Colonic mucosa (tissue), 4 donors: ENCODE measurements around the gene SFMBT2. TPM values are rescaled to one million over a fixed set of nuclear protein-coding genes. Genes with fewer than 3 reads are reported as not detected.

Source experiments
- DNase-seq: peaks from one replicate; pipeline ENCODE4 v3.0.0-alpha.2; 2020
- H3K27ac ChIP-seq: fragments of 200-600 bp; one replicate; pipeline ENCODE4 v1.8.0; 2021
- H3K27me3 ChIP-seq: fragments of 200-600 bp; one replicate; pipeline ENCODE4 v1.8.0; 2021
- H3K36me3 ChIP-seq: fragments of 200-600 bp; one replicate; pipeline ENCODE4 v1.8.0; 2021
- H3K4me1 ChIP-seq: fragments of 200-600 bp; one replicate; pipeline ENCODE4 v1.8.0; 2021; ENCODE audit warnings: mild to moderate bottlenecking
- H3K4me3 ChIP-seq: fragments of 200-600 bp; one replicate; pipeline ENCODE4 v1.8.0; 2021
- H3K9ac ChIP-seq, 2 donors: one replicate each; pipeline ENCODE4 v1.7.0; 2013; ENCODE audit warnings: control low read depth in 2 of 2, low read depth in 2 of 2, low read length in 2 of 2
- H3K9me3 ChIP-seq: fragments of 200-600 bp; one replicate; pipeline ENCODE4 v1.8.0; 2021
- CTCF ChIP-seq: fragments of 200-600 bp; IDR thresholded peaks from one replicate; pipeline ENCODE4 v1.8.0; 2022; ENCODE audit warnings: antibody characterized with exemption, mild to moderate bottlenecking
- intact Hi-C: fragments of 100-400 bp; cut with DNase I; formaldehyde crosslinking; loops from one replicate; pipeline ENCODE4 v1.14.1; 2022
- total RNA-seq, 2 donors: library from RNA; stranded (reverse); fragmentation: NEBNext Ultra II Directional in 1 of 2; extraction: Animal tissue kit (Norgen Biotek cat#: 25700) in 1 of 2; gene quantifications; one replicate each; pipeline ENCODE4 v1.2.1, GENCODE V29; 2021
- donor health status: healthy.
- donor health status: DM: no; HTN: no; CAD: no.
- donor health status: DM: no; HTN: no; CAD: no.

SFMBT2 gene
- total RNA-seq, 2 donors from 2014 or later, result 2.3 to 3.5 TPM

- no peaks in the 10 kb centered on the region for H3K27me3 ChIP-seq
- no peaks in the 10 kb centered on the region for H3K9me3 ChIP-seq
- H3K4me3 ChIP-seq, result no peak overlapping the region
- no peak for DNase-seq
- TF ChIP-seq CTCF, result no peak
- no peak overlapping the region for H3K27ac ChIP-seq
- intact Hi-C loops, result no loop called here
- no peak overlapping the region for H3K9ac ChIP-seq
- no peaks in the 10 kb centered on the region for H3K36me3 ChIP-seq
- no peaks in the 10 kb centered on the region for H3K4me1 ChIP-seq
These were observed 47.1 kb downstream of the SFMBT2 start for GRCh38 chr10:7363700-7364099.

- Histone ChIP-seq H3K36me3 (no peaks in the 10 kb centered on the region), H3K9me3 (no peaks in the 10 kb centered on the region), H3K4me3 (no peak overlapping the region), H3K4me1 (no peaks in the 10 kb centered on the region), H3K27ac (no peak overlapping the region), H3K9ac (no peak overlapping the region), H3K27me3 (no peaks in the 10 kb centered on the region)
- intact Hi-C loops, result no loop called here
- no peak for TF ChIP-seq CTCF
- no peak for DNase-seq
These were observed 48.4 kb downstream of the SFMBT2 start for GRCh38 chr10:7362471-7362870.

GRCh38 chr10:7361316-7361715 lies 49.5 kb downstream of the SFMBT2 start:
- intact Hi-C loops, result no loop called here
- Histone ChIP-seq H3K9me3 (no peaks in the 10 kb centered on the region), H3K9ac (no peak overlapping the region), H3K36me3 (no peaks in the 10 kb centered on the region), H3K27me3 (no peaks in the 10 kb centered on the region), H3K4me3 (no peak overlapping the region), H3K27ac (no peak overlapping the region), H3K4me1 (no peaks in the 10 kb centered on the region)
- TF ChIP-seq CTCF, result no peak
- no peak for DNase-seq

- H3K27me3 ChIP-seq, result no peaks in the 10 kb centered on the region
- intact Hi-C loops, result no loop called here
- no peak overlapping the region for H3K4me3 ChIP-seq
- H3K9me3 ChIP-seq, result no peaks in the 10 kb centered on the region
- no peaks in the 10 kb centered on the region for H3K4me1 ChIP-seq
- H3K27ac ChIP-seq, result no peak overlapping the region
- no peak overlapping the region for H3K9ac ChIP-seq
- no peak for TF ChIP-seq CTCF
- no peaks in the 10 kb centered on the region for H3K36me3 ChIP-seq
- DNase-seq, result no peak
These were observed 50.9 kb downstream of the SFMBT2 start for GRCh38 chr10:7359954-7360353.

- Histone ChIP-seq H3K27ac (no peak overlapping the region), H3K9me3 (no peaks in the 10 kb centered on the region), H3K9ac (no peak overlapping the region), H3K27me3 (no peaks in the 10 kb centered on the region), H3K4me3 (no peak overlapping the region), H3K36me3 (no peaks in the 10 kb centered on the region), H3K4me1 (no peaks in the 10 kb centered on the region)
- no peak for DNase-seq
- no peak for TF ChIP-seq CTCF
- intact Hi-C loops, result no loop called here
These were observed 51.5 kb downstream of the SFMBT2 start for GRCh38 chr10:7359356-7359755.

- Histone ChIP-seq H3K4me1 (no peaks in the 10 kb centered on the region), H3K4me3 (no peak overlapping the region), H3K27ac (no peak overlapping the region), H3K9ac (no peak overlapping the region), H3K36me3 (no peaks in the 10 kb centered on the region), H3K9me3 (no peaks in the 10 kb centered on the region), H3K27me3 (no peaks in the 10 kb centered on the region)
- TF ChIP-seq CTCF, result no peak
- no peak for DNase-seq
- intact Hi-C loops, result no loop called here
These were observed 53.6 kb downstream of the SFMBT2 start for GRCh38 chr10:7357193-7357592.
